ENCODE data around the gene DIP2B.

- TF ChIP-seq, protein P1, sequence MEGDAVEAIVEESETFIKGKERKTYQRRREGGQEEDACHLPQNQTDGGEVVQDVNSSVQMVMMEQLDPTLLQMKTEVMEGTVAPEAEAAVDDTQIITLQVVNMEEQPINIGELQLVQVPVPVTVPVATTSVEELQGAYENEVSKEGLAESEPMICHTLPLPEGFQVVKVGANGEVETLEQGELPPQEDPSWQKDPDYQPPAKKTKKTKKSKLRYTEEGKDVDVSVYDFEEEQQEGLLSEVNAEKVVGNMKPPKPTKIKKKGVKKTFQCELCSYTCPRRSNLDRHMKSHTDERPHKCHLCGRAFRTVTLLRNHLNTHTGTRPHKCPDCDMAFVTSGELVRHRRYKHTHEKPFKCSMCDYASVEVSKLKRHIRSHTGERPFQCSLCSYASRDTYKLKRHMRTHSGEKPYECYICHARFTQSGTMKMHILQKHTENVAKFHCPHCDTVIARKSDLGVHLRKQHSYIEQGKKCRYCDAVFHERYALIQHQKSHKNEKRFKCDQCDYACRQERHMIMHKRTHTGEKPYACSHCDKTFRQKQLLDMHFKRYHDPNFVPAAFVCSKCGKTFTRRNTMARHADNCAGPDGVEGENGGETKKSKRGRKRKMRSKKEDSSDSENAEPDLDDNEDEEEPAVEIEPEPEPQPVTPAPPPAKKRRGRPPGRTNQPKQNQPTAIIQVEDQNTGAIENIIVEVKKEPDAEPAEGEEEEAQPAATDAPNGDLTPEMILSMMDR (IDR thresholded peaks at IDR 0.05), result no peak
- no peak for TF ChIP-seq POLR2A (IDR thresholded peaks at IDR 0.05)
Observed at GRCh38 chr12:50581226-50582184, 76.7 kb downstream of the DIP2B start.
